HepG2 (cell line): ENCODE data around the gene MOG. TPM values are rescaled to one million over a fixed set of nuclear protein-coding genes. Genes with fewer than 3 reads are reported as not detected.

Experiments
- ATAC-seq: fragments of 200-7000 bp; cut with Tn5 transposase; 3 replicates; pipeline ENCODE4 v1.9.1; 2020; ENCODE audit warnings: mild to moderate bottlenecking, moderate library complexity
- BruUV-seq: library from RNA; stranded (reverse); fragments of 400-500 nt; replicated peaks from 2 replicates; lab custom pipeline; 2021; lab: Mats Ljungman, UMichigan
- CTCF ChIA-PET: fragments of 300-600 bp; formaldehyde crosslinking; extraction: SDS; loops from one replicate; lab custom pipeline; 2021; ENCODE audit warnings: low total read pairs, inconsistent platforms, low intra/inter-chr PET ratio; lab: Yijun Ruan, JAX
- POLR2A ChIA-PET: fragments of 350-600 bp; sonication (Branson Sonifier 250); formaldehyde crosslinking; loops from one replicate; lab custom pipeline; 2020; ENCODE audit warnings: antibody characterized with exemption, inconsistent platforms; lab: Yijun Ruan, JAX
- DNase-seq: peaks from one replicate; pipeline ENCODE4 v3.0.0-alpha.2; 2015; ENCODE audit warnings: low spot score
- FAIRE-seq: peaks from 3 replicates; lab custom pipeline; 2011; peaks lifted over from hg19 to GRCh38; lab: Jason Lieb, UNC
- H2AFZ ChIP-seq: one replicate; pipeline ENCODE4 v1.6.1; 2011; ENCODE audit warnings: low read length, inconsistent platforms
- H3K27ac ChIP-seq: fragments of 300-600 bp; 3 replicates; pipeline ENCODE4 v1.8.0; 2011; ENCODE audit warnings: mixed run types, mild to moderate bottlenecking, mixed read lengths, low read length, inconsistent platforms; ENCODE audit not compliant: insufficient read depth; ENCODE audit errors: extremely low read length
- H3K27me3 ChIP-seq, 2 experiments: fragments of 200-600 bp in 1 of 2; 2 replicates in 1 of 2; 3 replicates in 1 of 2; pipeline versions ENCODE4 v1.6.0 to v1.8.0; 2011; ENCODE audit warnings: low read length in 2 of 2, mild to moderate bottlenecking in 2 of 2, moderate library complexity in 2 of 2, inconsistent platforms in 1 of 2; ENCODE audit not compliant: insufficient read depth in 2 of 2, control insufficient read depth in 1 of 2
- H3K36me3 ChIP-seq, 2 experiments: fragments of 200-600 bp in 1 of 2; replicated peaks in 1 of 2; 2 replicates in 1 of 2; 3 replicates in 1 of 2; pipeline versions ENCODE4 v1.5.1 to v1.8.0; 2011; ENCODE audit warnings: low read length in 2 of 2, inconsistent platforms in 1 of 2; ENCODE audit not compliant: insufficient read depth in 2 of 2, control insufficient read depth in 1 of 2
- H3K4me1 ChIP-seq: 2 replicates; pipeline ENCODE4 v1.5.1; 2012; ENCODE audit warnings: low read length, inconsistent platforms; ENCODE audit not compliant: insufficient read depth
- H3K4me2 ChIP-seq: 2 replicates; pipeline ENCODE4 v1.6.0; 2011; ENCODE audit warnings: low read depth, low read length, inconsistent platforms
- H3K4me3 ChIP-seq, 3 experiments: fragments of 200-600 bp in 1 of 3; sonication (generic), shearing (Covaris generic) in 1 of 3; replicated peaks in 1 of 3; 2 replicates each; pipeline ENCODE4 v1.5.1; 2011 to 2016; ENCODE audit warnings: low read length in 3 of 3, inconsistent platforms in 2 of 3, low read depth in 2 of 3, mild to moderate bottlenecking in 2 of 3, control low read depth in 1 of 3, mixed read lengths in 1 of 3; ENCODE audit not compliant: insufficient read depth in 1 of 3
- H3K79me2 ChIP-seq: one replicate; pipeline ENCODE4 v1.6.1; 2011; ENCODE audit warnings: low read length, inconsistent platforms; ENCODE audit not compliant: insufficient read depth
- H3K9ac ChIP-seq: 2 replicates; pipeline ENCODE4 v1.6.0; 2011; ENCODE audit warnings: mild to moderate bottlenecking, low read depth, low read length, inconsistent platforms; ENCODE audit not compliant: insufficient read depth
- H3K9me3 ChIP-seq: 2 replicates; pipeline ENCODE4 v1.5.1; 2012; ENCODE audit warnings: mild to moderate bottlenecking, low read length
- H4K20me1 ChIP-seq: 2 replicates; pipeline ENCODE4 v1.6.0; 2011; ENCODE audit warnings: inconsistent platforms, mild to moderate bottlenecking, low read length, moderate library complexity; ENCODE audit not compliant: insufficient read depth
- CENPX ChIP-seq: sonication (generic); formaldehyde crosslinking; IDR thresholded peaks from 2 replicates; pipeline ENCODE4 v1.9.0; 2021; ENCODE audit warnings: mild to moderate bottlenecking, missing genetic modification reagents, moderate library complexity
- CREB1 ChIP-seq, 2 experiments: fragments of 450-650 bp in 1 of 2; IDR thresholded peaks; 2 replicates each; pipeline ENCODE4 v1.6.1; 2016 to 2017; ENCODE audit warnings: control low read depth in 1 of 2, mild to moderate bottlenecking in 1 of 2, missing compliant biosample characterization in 1 of 2, missing genetic modification characterization in 1 of 2
- NFIB ChIP-seq: sonication (generic); formaldehyde crosslinking; IDR thresholded peaks from 2 replicates; pipeline ENCODE4 v1.9.0; 2021; ENCODE audit warnings: missing genetic modification reagents, mild to moderate bottlenecking, borderline replicate concordance
- NR2F2 ChIP-seq: IDR thresholded peaks from 2 replicates; pipeline ENCODE4 v1.6.1; 2012; ENCODE audit warnings: low read depth, inconsistent platforms, borderline replicate concordance
- ZNF776 ChIP-seq: sonication (generic); formaldehyde crosslinking; IDR thresholded peaks from 2 replicates; pipeline ENCODE4 v1.4.0; 2020; ENCODE audit warnings: mild to moderate bottlenecking, missing genetic modification reagents
- WGBS: methylation state at CpG from one replicate; pipeline ENCODE4 v1.1.6; 2017; ENCODE audit warnings: low lambda C conversion rate; 5-methylcytosine and 5-hydroxymethylcytosine counted together
- in situ Hi-C: cut with HindIII; loops from 2 replicates; pipeline ENCODE4 v1.10.0; 2017; ENCODE audit warnings: low pct_unique_long_range_greater_than_20kb; ENCODE audit not compliant: extremely low pct_ligation_motif_present
- intact Hi-C: fragments of 100-400 bp; cut with micrococcal nuclease; formaldehyde crosslinking; loops from one replicate; pipeline ENCODE4 v1.10.0; 2022; ENCODE audit not compliant: unreplicated experiment
- polyA plus RNA-seq, 8 experiments: library from polyadenylated mRNA; depleted of rRNA in 3 of 8; stranded (reverse) in 7 of 8; unstranded in 1 of 8; fragments of >200 nt; fragmentation: Illumina TruSeq in 4 of 8; extraction: Trizol in 4 of 8; gene quantifications; 2 replicates each; pipeline versions ENCODE4 v1.2.1 to v1.2.3, GENCODE V29; 2011 to 2016; ENCODE audit warnings: low read depth in 4 of 8, missing spikeins in 1 of 8, mixed read lengths in 1 of 8; ENCODE audit not compliant: insufficient read depth in 1 of 8
- total RNA-seq, 5 experiments: library from RNA; depleted of rRNA; stranded (reverse); fragments of >200 nt; fragmentation: Illumina TruSeq; extraction: Trizol; gene quantifications; 2 replicates each; pipeline ENCODE4 v1.2.3, GENCODE V29; 2016; ENCODE audit warnings: low read depth in 1 of 5
- TF ChIP-seq, protein P1 (sequence below): sonication (generic); formaldehyde crosslinking; IDR thresholded peaks from 2 replicates; pipeline ENCODE4 v1.4.0; 2020; ENCODE audit warnings: missing genetic modification reagents, borderline replicate concordance
- TF ChIP-seq, protein P2 (sequence below): IDR thresholded peaks from 2 replicates; pipeline ENCODE4 v1.6.1; 2016; ENCODE audit warnings: low read depth
- TF ChIP-seq, protein P3 (sequence below): sonication (generic); formaldehyde crosslinking; IDR thresholded peaks from 2 replicates; pipeline ENCODE4 v1.4.0; 2020; ENCODE audit warnings: missing genetic modification reagents, borderline replicate concordance

Gene MOG
- total and polyA plus RNA-seq, 2 of the 13 experiments (the other 11 are each of a cell fraction or from before 2014, with no cell fraction given) = not detected

DNA sequence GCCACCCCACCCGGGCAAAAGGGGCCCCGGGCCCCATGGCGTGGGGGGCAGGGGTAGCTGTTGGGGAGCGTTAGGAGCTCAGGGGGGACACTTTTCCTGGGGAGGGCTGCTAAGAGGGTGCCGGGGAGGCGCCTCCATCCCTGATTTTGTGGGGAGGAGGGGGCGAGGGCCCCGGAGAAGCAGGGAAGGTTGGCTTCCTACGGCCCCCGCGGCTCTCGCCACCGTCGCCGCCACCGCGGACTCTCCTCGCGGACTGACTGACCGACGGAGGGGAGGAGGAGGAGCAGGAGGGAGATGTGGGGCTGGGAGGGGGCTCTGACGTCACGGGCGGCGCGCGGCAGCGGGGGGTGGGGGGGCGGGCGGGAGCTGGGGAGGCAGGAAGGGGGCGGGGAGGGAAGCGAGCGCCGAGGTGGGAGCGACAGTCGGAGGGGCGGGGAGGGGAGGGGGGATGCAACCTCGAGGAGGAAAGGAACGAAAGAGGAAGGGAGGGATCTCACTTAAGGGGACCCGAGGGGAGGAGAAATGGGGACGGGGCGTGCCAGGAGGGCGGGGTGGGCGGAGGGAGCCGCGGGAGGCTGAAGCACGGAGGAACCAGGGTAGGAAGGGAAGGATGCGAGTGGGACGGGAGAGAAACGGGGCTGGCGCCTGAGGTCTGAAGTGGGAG is 29.0 kb upstream of the MOG start:
- H2AFZ ChIP-seq = peak overlapping the region; percentile 68
- no TSS peak for BruUV-seq

More for the DNA sequence above, 29.0 kb upstream of the MOG start:
- in situ Hi-C loops (no loop called here), intact Hi-C loops (no loop called here)
- POLR2A ChIA-PET = no interaction called here
- Histone ChIP-seq H3K9ac (no peak overlapping the region), H3K4me3 (peak overlapping the region; percentile 30 to 63 (median 41); a peak in 3 of 6 replicates), H3K27ac (no peak overlapping the region)
- FAIRE-seq = no peak
- 9% methylated on average over 50 of the region's 51 CpGs for WGBS
- TF ChIP-seq CREB1 (IDR thresholded peaks at IDR 0.05) (peak; percentile 84), CREB1 (CRISPR knock-in tag; IDR thresholded peaks at IDR 0.05) (no peak), CENPX (CRISPR knock-in tag) (no peak), NR2F2 (no peak), NFIB (CRISPR knock-in tag) (no peak), ZNF776 (CRISPR knock-in tag) (no peak)
- TF ChIP-seq, protein P1, sequence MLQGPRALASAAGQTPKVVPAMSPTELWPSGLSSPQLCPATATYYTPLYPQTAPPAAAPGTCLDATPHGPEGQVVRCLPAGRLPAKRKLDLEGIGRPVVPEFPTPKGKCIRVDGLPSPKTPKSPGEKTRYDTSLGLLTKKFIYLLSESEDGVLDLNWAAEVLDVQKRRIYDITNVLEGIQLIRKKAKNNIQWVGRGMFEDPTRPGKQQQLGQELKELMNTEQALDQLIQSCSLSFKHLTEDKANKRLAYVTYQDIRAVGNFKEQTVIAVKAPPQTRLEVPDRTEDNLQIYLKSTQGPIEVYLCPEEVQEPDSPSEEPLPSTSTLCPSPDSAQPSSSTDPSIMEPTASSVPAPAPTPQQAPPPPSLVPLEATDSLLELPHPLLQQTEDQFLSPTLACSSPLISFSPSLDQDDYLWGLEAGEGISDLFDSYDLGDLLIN (CRISPR knock-in tag) = no peak
- TF ChIP-seq, protein P2, sequence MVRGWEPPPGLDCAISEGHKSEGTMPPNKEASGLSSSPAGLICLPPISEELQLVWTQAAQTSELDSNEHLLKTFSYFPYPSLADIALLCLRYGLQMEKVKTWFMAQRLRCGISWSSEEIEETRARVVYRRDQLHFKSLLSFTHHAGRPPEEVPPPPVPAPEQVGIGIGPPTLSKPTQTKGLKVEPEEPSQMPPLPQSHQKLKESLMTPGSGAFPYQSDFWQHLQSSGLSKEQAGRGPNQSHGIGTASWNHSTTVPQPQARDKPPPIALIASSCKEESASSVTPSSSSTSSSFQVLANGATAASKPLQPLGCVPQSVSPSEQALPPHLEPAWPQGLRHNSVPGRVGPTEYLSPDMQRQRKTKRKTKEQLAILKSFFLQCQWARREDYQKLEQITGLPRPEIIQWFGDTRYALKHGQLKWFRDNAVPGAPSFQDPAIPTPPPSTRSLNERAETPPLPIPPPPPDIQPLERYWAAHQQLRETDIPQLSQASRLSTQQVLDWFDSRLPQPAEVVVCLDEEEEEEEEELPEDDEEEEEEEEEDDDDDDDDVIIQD (CRISPR knock-in tag) = no peak
- TF ChIP-seq, protein P3, sequence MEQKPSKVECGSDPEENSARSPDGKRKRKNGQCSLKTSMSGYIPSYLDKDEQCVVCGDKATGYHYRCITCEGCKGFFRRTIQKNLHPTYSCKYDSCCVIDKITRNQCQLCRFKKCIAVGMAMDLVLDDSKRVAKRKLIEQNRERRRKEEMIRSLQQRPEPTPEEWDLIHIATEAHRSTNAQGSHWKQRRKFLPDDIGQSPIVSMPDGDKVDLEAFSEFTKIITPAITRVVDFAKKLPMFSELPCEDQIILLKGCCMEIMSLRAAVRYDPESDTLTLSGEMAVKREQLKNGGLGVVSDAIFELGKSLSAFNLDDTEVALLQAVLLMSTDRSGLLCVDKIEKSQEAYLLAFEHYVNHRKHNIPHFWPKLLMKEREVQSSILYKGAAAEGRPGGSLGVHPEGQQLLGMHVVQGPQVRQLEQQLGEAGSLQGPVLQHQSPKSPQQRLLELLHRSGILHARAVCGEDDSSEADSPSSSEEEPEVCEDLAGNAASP = no peak
- TF ChIP-seq, all 625 proteins: peak for 1
- H3K4me1 ChIP-seq = peaks cover 20% of the 10 kb centered on the region
- H3K4me2 ChIP-seq = peak overlapping the region; percentile 79
- no peaks in the 10 kb centered on the region; the same call in 1 of the 2 replicates for H4K20me1 ChIP-seq
- ATAC-seq (peak; percentile 7; the same call in 2 of the 3 replicates), DNase-seq (no peak)
- H3K79me2 ChIP-seq = no peaks in the 10 kb centered on the region
- H3K9me3 ChIP-seq = no peaks in the 10 kb centered on the region
- peaks cover 5 to 66% of the 10 kb centered on the region in 2 experiments; a peak in 4 of 5 replicates for H3K27me3 ChIP-seq
- no peaks in the 10 kb centered on the region for H3K36me3 ChIP-seq
- CTCF ChIA-PET = no interaction called here
